Renal cortical epithelial cell (primary cell): ENCODE measurements around the gene SERPINA3. TPM values are rescaled to one million over a fixed set of nuclear protein-coding genes. Genes with fewer than 3 reads are reported as not detected.
"Not testable (repeated sequence)": the region's sequence is repeated elsewhere in the genome, so short reads cannot be mapped to it uniquely, and the experiment has no call there.

Experiments used
- DNase-seq: peaks from one replicate; pipeline ENCODE4 v3.0.0-alpha.2; 2011; ENCODE audit warnings: low read depth
- total RNA-seq: library from RNA; depleted of rRNA; stranded (reverse); fragments of >200 nt; gene quantifications from 2 replicates; pipeline ENCODE4 v1.2.3, GENCODE V29; 2014

Gene SERPINA3
- total RNA-seq = 6.1 and 46.4 TPM in 2 replicates

- peak; percentile 78 for DNase-seq
These were observed at the start of gene SERPINA3 for GRCh38 chr14:94612174-94612573. Gene SERPINA3, plus strand, starts transcription at chr14:94612391. Its CDS starts 2,051 bp downstream, at chr14:94614442.

DNA sequence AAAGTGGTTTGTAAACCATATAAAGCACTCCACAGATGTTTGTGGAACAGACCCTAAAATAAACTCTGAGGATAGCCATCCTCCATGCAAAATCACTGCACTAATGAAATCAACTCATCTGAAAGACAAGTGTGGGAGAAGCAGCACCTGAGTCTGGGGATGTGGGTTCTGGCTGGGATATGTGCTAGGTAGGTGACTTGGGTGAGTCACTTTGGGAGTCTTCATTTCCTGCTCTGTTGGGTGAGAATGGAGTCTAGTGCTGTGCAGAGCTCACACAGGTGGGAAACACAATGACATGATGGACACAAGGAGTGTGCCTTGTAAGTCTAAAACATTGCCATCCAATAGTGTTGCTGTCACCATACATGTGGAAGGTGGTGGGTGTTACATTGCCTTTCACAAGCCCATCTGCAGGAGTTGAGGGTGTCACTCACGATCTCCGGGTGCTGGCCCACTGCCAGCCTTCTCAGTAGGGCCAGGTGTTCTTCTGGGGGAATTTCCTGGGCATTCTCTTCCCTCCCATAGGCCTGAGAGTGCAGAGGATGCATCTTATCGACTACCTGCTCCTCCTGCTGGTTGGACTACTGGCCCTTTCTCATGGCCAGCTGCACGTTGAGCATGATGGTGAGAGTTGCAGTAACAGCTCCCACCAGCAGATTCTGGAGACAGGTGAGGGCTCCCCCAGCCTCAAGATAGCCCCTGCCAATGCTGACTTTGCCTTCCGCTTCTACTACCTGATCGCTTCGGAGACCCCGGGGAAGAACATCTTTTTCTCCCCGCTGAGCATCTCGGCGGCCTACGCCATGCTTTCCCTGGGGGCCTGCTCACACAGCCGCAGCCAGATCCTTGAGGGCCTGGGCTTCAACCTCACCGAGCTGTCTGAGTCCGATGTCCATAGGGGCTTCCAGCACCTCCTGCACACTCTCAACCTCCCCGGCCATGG, 49.0 kb upstream of the SERPINA3 start:
- DNase-seq = no peak

GRCh38 chr14:94564381-94564780, 47.8 kb upstream of the SERPINA3 start:
- no peak for DNase-seq

GRCh38 chr14:94568186-94568585, 44.0 kb upstream of the SERPINA3 start:
- no peak for DNase-seq

DNA sequence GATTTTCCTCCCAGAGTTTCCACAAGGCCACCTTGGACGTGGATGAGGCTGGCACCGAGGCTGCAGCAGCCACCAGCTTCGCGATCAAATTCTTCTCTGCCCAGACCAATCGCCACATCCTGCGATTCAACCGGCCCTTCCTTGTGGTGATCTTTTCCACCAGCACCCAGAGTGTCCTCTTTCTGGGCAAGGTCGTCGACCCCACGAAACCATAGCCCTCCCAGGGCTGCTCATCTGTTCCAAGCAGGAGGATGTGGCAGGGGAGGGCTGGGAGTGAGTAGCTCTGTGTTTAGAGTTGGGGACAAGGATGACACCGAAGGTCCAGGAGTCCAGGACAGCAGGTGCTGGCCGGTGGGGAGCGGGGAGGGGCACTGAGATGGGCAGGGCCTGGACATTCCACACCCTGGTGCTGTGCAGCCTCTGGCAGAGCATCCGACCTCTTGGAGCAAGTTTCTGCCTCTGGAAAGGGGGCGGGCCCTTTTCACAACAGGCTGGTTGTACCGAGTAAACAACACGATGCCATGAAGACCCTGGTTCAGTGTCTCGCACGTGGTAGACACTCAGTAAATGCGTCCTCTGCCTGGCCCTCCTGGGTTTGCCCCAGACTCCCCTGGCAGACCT, 42.7 kb upstream of the SERPINA3 start:
- no peak for DNase-seq

- no peak for DNase-seq
These were observed 42.2 kb upstream of the SERPINA3 start for GRCh38 chr14:94570002-94570400.

DNA sequence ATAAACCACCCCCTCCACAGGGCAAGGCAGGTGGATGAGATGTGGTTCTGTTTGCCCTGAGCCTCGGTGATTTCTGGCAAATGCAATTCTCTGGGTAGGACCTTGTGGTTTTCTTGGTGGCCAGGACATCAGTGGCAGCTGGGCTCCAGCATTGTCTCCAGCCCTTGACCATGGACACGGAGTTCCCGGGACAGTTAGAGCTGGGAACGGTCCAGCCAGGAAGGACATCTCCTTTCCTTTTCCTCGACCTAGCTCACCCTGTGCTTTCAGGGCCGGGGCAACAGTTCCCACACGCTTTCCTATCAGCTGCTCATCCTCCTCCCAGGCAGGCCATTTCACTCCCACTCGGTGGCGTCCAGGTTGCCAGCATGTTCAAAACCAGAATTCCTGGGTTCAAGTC, 41.8 kb upstream of the SERPINA3 start:
- DNase-seq = no peak

DNA sequence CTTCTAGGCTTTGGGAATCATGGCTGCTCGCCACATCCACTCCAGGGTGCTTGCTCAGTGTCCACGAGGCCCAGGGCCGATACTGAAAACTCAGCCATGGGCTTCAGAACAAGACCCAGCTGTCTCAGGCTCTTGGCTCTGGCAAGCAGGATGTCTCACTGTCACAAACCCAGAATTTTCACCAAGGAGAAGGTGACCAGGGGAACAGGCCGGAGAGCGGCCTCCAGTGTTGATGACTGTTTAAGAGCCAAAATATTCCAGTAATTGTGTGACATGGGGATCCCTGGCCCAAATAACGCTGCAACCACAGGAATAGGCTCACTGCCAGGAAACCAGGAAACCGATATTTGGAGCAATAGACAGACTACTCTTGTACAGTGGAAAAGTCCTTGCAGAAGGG, 40.8 kb upstream of the SERPINA3 start:
- DNase-seq = no peak

GRCh38 chr14:94571950-94572349, 40.2 kb upstream of the SERPINA3 start:
- DNase-seq = peak; percentile 83

- DNase-seq = no peak
These were observed 39.4 kb upstream of the SERPINA3 start for GRCh38 chr14:94572637-94573303.

DNA sequence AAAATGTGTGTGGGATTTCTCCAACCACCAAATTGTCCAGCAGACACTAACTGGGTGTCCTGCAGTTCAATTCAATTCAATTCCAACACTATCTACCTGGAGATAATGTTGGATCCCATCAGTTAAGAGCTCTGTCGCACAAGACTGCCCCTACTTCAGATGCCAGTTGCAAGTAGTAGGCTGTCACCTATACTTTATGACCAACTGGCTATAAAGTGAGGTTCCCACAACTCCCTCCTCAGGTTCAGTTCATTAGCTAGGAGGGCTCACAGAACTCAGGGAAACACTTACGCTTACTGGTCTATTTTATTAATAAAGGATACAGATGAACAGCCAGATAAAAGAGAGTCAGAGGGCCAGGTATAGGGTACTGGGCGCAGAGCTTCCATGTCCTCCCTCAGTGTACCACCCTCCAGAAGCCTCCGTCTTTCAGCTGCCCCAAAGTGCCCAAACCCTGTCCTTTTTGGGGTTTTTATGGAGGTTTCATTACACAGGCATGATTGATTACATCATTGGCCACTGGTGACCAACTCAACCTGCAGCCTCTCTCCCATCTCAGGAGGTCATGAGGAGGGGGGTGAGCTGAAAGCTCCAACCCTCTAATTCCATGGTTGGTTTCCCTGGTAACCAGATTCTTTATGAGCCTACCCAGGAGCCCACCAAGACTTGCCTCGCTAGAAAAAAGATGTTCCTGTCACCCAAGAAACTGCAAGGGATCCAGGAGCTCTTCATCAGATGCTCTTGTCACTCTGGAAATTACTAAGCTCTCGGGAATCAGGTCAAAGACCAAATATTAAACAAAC, 38.5 kb upstream of the SERPINA3 start:
- DNase-seq = no peak

DNA sequence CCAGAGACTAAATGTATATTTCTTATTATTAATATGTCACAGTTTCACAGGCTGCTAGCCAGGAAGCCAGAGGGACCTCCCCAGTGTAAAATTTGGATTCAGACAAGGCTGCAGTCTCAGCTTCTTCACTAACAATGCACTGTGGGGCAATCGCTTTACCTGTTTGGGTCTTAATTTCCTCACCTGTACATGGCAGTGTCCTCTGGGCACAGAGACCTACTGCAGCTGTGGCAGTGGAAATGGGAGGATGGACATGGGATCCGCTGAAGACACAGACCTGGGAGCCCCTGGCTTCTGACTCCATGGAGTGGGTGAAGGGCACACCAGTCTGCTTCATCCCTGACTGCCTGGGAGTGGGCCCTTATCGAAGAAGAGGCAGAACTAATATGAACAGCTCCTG, 37.9 kb upstream of the SERPINA3 start:
- no peak for DNase-seq

DNA sequence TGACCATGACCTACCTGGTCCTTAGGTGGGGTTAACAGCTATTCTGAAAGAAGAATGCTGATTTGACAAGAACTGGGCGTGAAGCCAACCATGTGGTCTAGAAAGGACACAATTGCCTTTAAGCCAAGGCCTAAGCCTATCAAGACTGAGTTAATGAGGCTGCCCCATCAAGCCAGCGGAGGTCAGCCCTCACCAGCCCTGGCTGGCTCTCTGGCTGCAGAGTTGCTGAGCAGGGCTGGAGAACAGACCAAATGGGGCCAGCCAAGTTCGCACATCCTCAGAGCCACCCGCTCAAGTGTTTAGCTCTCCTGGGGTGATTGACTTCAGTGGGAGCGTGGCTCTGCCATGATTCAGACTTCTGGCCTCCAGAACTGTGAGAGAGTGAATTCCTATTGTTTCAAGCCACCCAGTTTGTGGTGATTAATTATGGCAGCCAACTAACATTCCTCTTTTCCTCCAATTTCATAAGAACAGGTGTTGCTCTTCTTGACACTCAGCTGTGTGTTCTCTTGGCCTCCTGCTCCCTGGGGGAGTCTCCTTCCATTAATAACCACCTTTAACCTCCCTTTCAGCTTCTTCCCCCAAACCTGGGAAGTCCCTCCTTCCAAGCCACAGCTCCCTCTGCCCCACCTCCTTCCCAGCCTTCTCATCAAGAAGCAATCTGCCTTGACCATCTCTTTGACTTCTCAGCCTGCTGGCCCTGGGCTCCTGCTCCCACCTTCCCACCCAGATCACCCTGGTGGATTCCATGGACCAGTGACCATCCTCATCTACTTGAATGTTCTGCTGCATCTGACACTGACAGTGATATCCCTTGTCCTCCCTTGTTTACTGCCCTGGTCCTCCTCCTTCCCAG, 36.2 kb upstream of the SERPINA3 start:
- DNase-seq = peak; percentile 97

DNA sequence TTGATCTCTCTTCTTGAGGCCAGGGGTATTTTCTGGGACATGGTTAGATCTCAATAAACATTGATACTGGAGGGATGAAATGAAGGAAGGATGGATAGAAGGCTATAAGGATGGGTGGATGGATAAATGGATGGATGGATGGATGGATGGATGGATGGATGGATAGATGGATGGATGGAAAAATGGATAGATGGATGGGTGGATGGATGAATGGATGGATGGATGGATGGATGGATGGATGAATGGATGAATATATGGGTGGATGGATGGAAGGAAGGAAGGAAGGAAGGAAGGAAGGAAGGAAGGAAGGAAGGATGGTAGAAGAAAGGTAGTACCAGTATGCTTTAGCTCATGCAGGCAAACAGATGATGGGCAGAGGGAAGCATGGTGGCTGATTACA, 34.7 kb upstream of the SERPINA3 start:
- DNase-seq = not testable (repeated sequence)

- no peak for DNase-seq
These were observed 33.5 kb upstream of the SERPINA3 start for GRCh38 chr14:94578712-94579111.

DNA sequence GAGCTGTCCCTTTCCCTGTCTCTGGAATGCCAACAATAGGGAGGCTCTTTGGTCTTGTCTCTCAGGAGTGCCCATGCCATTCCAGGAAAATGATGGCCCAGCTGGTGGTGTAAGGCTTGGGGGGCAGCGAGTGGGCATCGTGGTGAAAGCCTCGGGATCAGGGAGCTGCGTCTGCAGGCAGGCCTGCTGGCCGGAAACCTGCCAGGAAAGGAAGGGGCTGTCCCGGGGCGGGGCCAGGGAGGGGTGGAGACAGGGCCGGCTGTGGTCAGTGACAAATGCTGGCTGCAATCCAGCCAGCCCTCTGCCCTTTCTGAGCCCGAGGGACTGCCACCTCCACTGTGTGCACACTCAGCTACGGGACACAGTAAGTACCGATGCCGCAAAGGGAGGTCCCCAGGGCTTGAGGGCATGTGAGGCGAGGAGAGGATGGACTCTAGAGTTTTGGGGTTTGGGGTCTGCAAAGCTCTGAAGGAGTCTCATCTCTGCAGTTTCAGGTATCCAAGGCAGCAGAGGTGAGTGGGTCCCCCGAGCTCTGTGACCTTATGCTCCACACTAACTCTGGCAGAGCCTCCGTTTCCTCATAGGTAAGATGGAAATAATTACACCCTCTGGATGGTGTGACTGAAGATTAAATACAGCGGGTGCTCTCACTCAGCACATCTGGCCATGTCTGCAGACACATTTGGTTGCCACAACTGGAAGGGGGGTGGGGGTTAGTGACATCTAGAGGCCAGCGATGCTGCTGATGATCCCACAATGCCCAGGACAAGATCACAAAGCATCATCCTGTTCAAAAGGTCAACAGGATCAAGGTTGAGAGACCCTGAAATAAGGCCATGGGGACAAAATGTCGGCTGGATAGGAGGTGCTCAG, 30.8 kb upstream of the SERPINA3 start, which contains the start of gene SERPINA5:
TSS of gene SERPINA5 (plus strand) at position 300 of the 873 bp plus-strand sequence. CDS start 5,937 bp downstream, outside the sequence.
- peak; percentile 65 for DNase-seq

DNA sequence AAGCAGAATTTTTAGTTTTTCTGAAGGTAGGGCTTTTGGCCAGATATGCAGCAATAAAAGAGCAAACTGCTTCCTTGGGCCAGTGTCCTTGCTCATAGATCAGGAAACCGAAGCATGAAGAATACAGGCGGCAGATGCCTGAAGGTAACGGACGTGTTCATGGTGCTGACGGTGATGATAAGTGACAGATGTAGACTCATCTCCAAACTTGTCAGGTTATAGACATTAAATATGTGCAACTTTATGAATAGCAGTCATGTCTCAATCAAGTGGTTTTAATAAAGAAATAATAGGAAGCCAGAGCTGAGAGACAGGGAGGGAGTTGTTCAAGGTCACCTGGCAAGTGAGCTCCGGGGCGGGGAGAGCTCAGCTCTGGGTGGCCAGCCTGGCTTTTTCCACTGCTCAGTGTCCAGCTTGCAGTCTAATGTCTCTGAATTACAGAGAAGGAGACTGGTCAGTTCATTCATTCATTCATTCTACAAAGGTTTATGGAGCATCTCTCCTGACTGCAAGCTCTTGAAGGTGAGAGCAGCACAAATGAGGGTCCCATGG, 29.9 kb upstream of the SERPINA3 start:
- no peak for DNase-seq

- DNase-seq = no peak
These were observed 29.3 kb upstream of the SERPINA3 start for GRCh38 chr14:94582851-94583250.

GRCh38 chr14:94583557-94583956, 28.6 kb upstream of the SERPINA3 start:
- no peak for DNase-seq
